ENCODE results near the gene CNTN4.

The CNTN4 gene

DNA sequence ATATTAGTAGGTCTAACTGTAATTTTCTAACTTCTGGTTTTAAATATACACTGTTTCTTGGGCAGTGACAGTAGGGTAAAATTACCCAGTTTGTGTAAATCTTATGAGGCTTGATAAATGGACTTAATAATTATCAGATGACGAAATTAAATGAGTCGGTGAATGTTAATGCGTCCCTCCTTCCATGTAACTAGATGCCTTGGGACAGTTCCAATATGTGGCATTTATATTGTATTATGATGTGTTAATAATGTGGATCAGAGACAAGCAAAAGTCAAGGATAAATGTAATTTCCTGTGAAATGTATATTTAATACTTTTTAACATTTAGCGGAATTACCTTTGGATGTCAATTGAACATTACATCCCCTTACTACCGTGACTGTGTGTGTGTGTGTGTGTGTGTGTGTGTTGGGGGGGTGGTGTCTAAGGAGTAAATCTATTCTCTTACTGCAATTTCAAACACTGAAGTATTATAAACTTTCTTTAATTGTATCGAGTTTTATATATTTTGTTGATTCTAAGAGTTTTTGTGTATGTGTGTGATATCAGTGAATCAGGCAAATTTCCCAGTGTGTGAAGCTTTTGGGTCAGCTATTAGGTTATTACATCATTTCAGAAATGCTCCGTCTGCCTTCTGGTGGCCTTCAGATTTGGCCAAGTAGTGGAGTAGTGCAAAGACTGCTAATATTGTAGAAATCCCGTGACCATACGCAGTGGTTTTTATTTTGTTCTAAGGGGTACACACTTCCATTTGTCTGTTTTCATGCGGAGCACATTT, 50.1 kb downstream of the CNTN4 start:
- Histone ChIP-seq H3K9ac (ENCODE audit: low read depth in 1 of 2, low read length in 2 of 2) (no peak overlapping the region), H3K27me3 (ENCODE audit: control insufficient read depth in 1 of 2, insufficient read depth in 2 of 2, low read length in 2 of 2) (no peaks in the 10 kb centered on the region), H3K27ac (ENCODE audit: low read depth, low read length) (no peak overlapping the region), H3K36me3 (ENCODE audit: control insufficient read depth in 1 of 2, insufficient read depth in 2 of 2, low read length in 2 of 2) (no peaks in the 10 kb centered on the region), H3K9me3 (ENCODE audit: control insufficient read depth in 1 of 2, low read length in 2 of 2) (no peaks in the 10 kb centered on the region), H3K4me1 (ENCODE audit: control insufficient read depth in 1 of 2, insufficient read depth in 2 of 2, low read length in 2 of 2) (no peaks in the 10 kb centered on the region), H3K4me3 (ENCODE audit: low read depth in 1 of 2, low read length in 2 of 2) (no peak overlapping the region)

DNA sequence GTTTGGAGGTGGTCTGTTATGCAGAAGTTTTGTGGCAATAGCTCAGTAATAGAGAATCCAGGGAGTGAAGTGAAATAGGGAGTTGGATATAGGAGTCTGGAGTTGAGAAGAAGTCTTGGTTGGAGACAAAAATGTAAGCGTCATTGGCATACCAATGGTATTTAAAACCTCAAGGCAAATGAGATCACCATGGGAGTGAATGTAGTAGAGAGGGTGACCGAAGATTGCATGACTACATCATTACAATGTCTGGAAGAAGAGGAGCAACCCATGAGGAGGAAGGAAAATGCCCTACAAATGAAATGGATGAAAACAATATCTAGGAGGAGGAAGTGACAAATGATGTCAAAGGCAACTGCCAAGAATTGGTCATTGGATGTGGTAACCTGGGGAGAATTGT, 54.4 kb downstream of the CNTN4 start:
- Histone ChIP-seq H3K27me3 (ENCODE audit: control insufficient read depth in 1 of 2, insufficient read depth in 2 of 2, low read length in 2 of 2) (no peaks in the 10 kb centered on the region), H3K4me1 (ENCODE audit: control insufficient read depth in 1 of 2, insufficient read depth in 2 of 2, low read length in 2 of 2) (no peaks in the 10 kb centered on the region), H3K4me3 (ENCODE audit: low read depth in 1 of 2, low read length in 2 of 2) (no peak overlapping the region), H3K9me3 (ENCODE audit: control insufficient read depth in 1 of 2, low read length in 2 of 2) (no peaks in the 10 kb centered on the region), H3K36me3 (ENCODE audit: control insufficient read depth in 1 of 2, insufficient read depth in 2 of 2, low read length in 2 of 2) (no peaks in the 10 kb centered on the region), H3K27ac (ENCODE audit: low read depth, low read length) (no peak overlapping the region), H3K9ac (ENCODE audit: low read depth in 1 of 2, low read length in 2 of 2) (no peak overlapping the region)

DNA sequence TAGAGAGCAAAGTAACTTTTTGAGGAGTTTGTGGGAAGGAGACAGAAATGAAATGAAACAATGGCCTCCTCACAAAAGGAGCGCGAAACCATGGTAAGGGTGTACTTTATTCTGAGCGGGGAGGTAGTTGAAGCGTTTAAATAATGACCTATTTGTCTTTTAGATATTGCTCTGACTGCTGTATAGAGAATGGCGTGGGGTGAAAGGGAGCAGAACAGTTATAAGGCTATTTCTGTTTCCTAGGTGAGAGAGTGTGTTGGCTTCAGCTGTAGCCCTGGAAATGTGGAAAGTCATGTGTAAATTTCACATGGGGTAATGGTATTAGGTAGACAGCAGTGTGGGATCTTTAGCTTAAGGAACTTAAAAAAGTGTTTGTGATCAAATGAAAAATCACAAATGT, 54.9 kb downstream of the CNTN4 start:
- Histone ChIP-seq H3K36me3 (ENCODE audit: control insufficient read depth in 1 of 2, insufficient read depth in 2 of 2, low read length in 2 of 2) (no peaks in the 10 kb centered on the region), H3K27me3 (ENCODE audit: control insufficient read depth in 1 of 2, insufficient read depth in 2 of 2, low read length in 2 of 2) (no peaks in the 10 kb centered on the region), H3K4me3 (ENCODE audit: low read depth in 1 of 2, low read length in 2 of 2) (no peak overlapping the region), H3K4me1 (ENCODE audit: control insufficient read depth in 1 of 2, insufficient read depth in 2 of 2, low read length in 2 of 2) (no peaks in the 10 kb centered on the region), H3K27ac (ENCODE audit: low read depth, low read length) (no peak overlapping the region), H3K9ac (ENCODE audit: low read depth in 1 of 2, low read length in 2 of 2) (no peak overlapping the region), H3K9me3 (ENCODE audit: control insufficient read depth in 1 of 2, low read length in 2 of 2) (no peaks in the 10 kb centered on the region)

DNA sequence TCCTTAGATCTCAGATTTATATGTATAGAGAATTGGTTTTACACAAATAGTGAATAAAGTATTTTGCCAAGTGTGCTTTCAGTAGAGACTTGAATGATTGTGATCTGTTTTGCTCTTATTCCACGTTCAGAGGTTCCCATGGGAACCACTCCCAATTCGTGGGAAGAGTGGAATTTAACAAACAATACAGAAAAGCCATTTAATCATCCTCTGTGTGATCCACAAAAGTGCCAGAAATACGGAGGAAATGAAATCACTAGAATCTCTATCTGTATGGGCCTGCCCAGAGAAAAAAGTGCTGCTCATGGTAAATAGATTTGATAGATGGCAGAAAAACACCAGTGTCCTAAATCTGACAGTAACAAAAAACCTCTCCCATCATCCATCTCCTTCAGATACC, 56.0 kb downstream of the CNTN4 start:
- Histone ChIP-seq H3K9ac (ENCODE audit: low read depth in 1 of 2, low read length in 2 of 2) (no peak overlapping the region), H3K9me3 (ENCODE audit: control insufficient read depth in 1 of 2, low read length in 2 of 2) (no peaks in the 10 kb centered on the region), H3K4me1 (ENCODE audit: control insufficient read depth in 1 of 2, insufficient read depth in 2 of 2, low read length in 2 of 2) (no peaks in the 10 kb centered on the region), H3K27me3 (ENCODE audit: control insufficient read depth in 1 of 2, insufficient read depth in 2 of 2, low read length in 2 of 2) (no peaks in the 10 kb centered on the region), H3K27ac (ENCODE audit: low read depth, low read length) (no peak overlapping the region), H3K36me3 (ENCODE audit: control insufficient read depth in 1 of 2, insufficient read depth in 2 of 2, low read length in 2 of 2) (no peaks in the 10 kb centered on the region), H3K4me3 (ENCODE audit: low read depth in 1 of 2, low read length in 2 of 2) (no peak overlapping the region)

DNA sequence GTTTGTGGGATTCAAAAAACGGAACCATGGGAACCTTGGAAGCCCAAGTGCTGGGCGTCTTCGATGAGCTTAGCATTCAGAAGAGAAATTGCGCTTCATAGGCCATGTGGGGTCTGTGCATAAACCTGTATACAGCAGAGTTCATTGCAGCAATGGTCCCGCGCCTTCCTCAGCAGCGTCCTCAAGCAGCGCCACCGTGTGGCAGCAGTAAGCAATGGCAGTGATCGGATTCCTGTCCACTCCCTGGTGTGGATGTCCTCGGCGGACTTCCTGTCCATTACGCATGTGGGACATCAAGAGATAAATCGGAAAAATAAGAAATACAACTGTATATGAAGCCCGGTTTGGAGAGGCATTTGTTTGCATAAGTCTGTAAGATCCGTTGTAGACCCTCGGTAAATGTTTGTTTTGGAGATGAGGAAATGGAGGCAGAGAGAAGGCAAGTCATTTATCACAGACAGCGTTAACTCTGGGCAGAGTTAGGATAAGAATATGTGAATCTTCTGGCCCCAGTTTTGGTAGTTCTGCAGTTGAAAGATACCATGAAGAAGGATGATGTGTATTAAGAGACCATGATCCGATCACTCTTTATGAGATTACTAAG, 57.7 kb downstream of the CNTN4 start:
- Histone ChIP-seq H3K4me1 (ENCODE audit: control insufficient read depth in 1 of 2, insufficient read depth in 2 of 2, low read length in 2 of 2) (no peaks in the 10 kb centered on the region), H3K4me3 (ENCODE audit: low read depth in 1 of 2, low read length in 2 of 2) (no peak overlapping the region), H3K27ac (ENCODE audit: low read depth, low read length) (no peak overlapping the region), H3K36me3 (ENCODE audit: control insufficient read depth in 1 of 2, insufficient read depth in 2 of 2, low read length in 2 of 2) (no peaks in the 10 kb centered on the region), H3K27me3 (ENCODE audit: control insufficient read depth in 1 of 2, insufficient read depth in 2 of 2, low read length in 2 of 2) (no peaks in the 10 kb centered on the region), H3K9me3 (ENCODE audit: control insufficient read depth in 1 of 2, low read length in 2 of 2) (no peaks in the 10 kb centered on the region), H3K9ac (ENCODE audit: low read depth in 1 of 2, low read length in 2 of 2) (no peak overlapping the region)

DNA sequence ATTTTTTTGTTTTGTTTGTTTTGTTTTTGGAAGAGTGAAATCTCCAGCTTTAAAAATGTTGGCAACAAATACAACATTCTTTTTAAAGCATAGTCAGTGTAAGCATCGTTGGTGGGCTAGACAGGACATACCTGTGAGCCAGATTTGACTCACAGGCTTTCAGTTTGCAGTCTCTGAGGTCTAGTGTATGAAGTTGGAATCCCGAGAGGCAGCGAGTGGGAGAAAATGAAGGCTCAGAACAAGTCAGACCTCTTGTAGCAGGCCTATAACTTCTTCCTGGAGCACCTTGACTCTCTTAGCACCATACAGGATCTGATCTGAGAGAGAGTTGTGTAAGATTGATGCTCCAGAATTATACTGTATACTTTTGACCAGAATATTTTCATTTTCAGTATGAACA, 60.2 kb downstream of the CNTN4 start:
- no peaks in the 10 kb centered on the region for H3K9me3 ChIP-seq (ENCODE audit: control insufficient read depth in 1 of 2, low read length in 2 of 2)
- H3K4me3 ChIP-seq (ENCODE audit: low read depth in 1 of 2, low read length in 2 of 2) = no peak overlapping the region
- H3K27ac ChIP-seq (ENCODE audit: low read depth, low read length) = no peak overlapping the region
- no peaks in the 10 kb centered on the region for H3K36me3 ChIP-seq (ENCODE audit: control insufficient read depth in 1 of 2, insufficient read depth in 2 of 2, low read length in 2 of 2)
- H3K4me1 ChIP-seq (ENCODE audit: control insufficient read depth in 1 of 2, insufficient read depth in 2 of 2, low read length in 2 of 2) = no peaks in the 10 kb centered on the region
- H3K27me3 ChIP-seq (ENCODE audit: control insufficient read depth in 1 of 2, insufficient read depth in 2 of 2, low read length in 2 of 2) = no peaks in the 10 kb centered on the region
- no peak overlapping the region for H3K9ac ChIP-seq (ENCODE audit: low read depth in 1 of 2, low read length in 2 of 2)

DNA sequence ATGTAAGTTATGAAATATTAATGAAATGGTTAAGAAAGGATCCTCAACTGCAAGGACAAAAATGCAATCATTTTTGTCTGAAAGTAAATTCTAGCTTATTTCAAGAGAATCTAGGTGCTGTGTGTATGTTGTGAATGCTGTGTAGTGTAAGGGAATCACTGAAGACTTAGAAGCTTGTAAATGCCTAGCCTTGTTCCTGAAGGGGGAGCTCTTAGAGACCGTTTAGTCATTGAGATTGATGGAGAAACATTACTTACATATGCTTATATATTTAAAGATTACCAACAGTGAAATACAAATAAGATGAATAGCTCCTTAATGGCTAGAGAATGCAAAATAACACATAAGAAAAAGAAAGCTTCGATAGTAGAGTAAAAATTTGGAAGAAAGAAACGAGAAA, 67.9 kb downstream of the CNTN4 start:
- Histone ChIP-seq H3K9me3 (ENCODE audit: control insufficient read depth in 1 of 2, low read length in 2 of 2) (no peaks in the 10 kb centered on the region), H3K9ac (ENCODE audit: low read depth in 1 of 2, low read length in 2 of 2) (no peak overlapping the region), H3K27me3 (ENCODE audit: control insufficient read depth in 1 of 2, insufficient read depth in 2 of 2, low read length in 2 of 2) (no peaks in the 10 kb centered on the region), H3K36me3 (ENCODE audit: control insufficient read depth in 1 of 2, insufficient read depth in 2 of 2, low read length in 2 of 2) (no peaks in the 10 kb centered on the region), H3K4me1 (ENCODE audit: control insufficient read depth in 1 of 2, insufficient read depth in 2 of 2, low read length in 2 of 2) (no peaks in the 10 kb centered on the region), H3K27ac (ENCODE audit: low read depth, low read length) (no peak overlapping the region), H3K4me3 (ENCODE audit: low read depth in 1 of 2, low read length in 2 of 2) (no peak overlapping the region)

DNA sequence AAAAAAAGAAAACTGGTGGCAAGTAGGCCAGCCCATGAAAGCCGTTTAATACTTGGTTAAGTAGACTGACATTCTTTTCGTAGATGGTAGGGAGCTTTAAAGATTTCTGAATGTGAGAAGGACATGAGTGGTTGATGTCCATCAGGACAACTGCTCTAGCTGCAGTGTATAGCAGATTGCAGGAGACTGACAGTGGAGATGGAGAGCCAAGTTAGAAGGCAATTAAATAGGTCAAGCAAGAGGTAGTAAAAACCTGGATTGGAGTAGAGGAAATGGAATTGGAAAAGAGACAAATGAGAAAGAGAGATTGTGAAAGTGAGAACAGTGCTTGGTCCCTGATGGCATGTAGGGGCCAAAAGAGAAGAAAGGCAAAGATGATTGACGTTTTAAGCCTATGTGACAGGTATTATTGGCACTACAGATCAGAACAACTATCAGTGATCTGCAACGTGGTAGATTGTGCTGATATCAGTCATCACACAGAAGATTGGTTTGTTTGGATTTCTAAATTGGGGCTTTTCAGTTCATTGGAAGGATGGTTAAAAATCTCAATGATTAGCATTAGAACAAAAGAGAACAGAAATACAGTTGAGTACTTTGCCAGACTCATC, 74.0 kb downstream of the CNTN4 start:
- H3K36me3 ChIP-seq (ENCODE audit: control insufficient read depth in 1 of 2, insufficient read depth in 2 of 2, low read length in 2 of 2) = no peaks in the 10 kb centered on the region
- H3K9me3 ChIP-seq (ENCODE audit: control insufficient read depth in 1 of 2, low read length in 2 of 2) = peaks cover 4 to 6% of the 10 kb centered on the region in 2 donors
- H3K4me3 ChIP-seq (ENCODE audit: low read depth in 1 of 2, low read length in 2 of 2) = no peak overlapping the region
- H3K27me3 ChIP-seq (ENCODE audit: control insufficient read depth in 1 of 2, insufficient read depth in 2 of 2, low read length in 2 of 2) = no peaks in the 10 kb centered on the region
- no peaks in the 10 kb centered on the region for H3K4me1 ChIP-seq (ENCODE audit: control insufficient read depth in 1 of 2, insufficient read depth in 2 of 2, low read length in 2 of 2)
- H3K27ac ChIP-seq (ENCODE audit: low read depth, low read length) = no peak overlapping the region
- H3K9ac ChIP-seq (ENCODE audit: low read depth in 1 of 2, low read length in 2 of 2) = no peak overlapping the region

DNA sequence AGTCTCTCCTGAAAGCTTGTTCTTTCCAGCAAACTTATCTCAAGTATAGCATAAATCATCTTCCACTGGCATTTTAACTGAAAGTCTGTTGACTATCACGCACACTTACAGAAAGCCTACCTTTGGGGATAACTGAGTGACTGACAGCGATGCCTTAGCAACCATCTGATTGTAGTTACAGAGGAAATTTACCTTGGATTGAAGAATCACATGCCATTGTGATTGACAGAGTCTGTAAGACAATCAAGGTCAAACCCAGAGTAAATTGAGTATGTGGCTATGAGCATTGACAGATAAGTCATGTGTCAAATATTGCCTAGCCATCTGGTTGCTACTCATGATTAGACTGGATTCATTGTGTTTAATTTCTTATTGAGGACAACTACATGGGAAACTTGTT, 82.0 kb downstream of the CNTN4 start:
- no peaks in the 10 kb centered on the region for H3K9me3 ChIP-seq (ENCODE audit: control insufficient read depth in 1 of 2, low read length in 2 of 2)
- no peaks in the 10 kb centered on the region for H3K27me3 ChIP-seq (ENCODE audit: control insufficient read depth in 1 of 2, insufficient read depth in 2 of 2, low read length in 2 of 2)
- no peak overlapping the region for H3K27ac ChIP-seq (ENCODE audit: low read depth, low read length)
- no peak overlapping the region for H3K9ac ChIP-seq (ENCODE audit: low read depth in 1 of 2, low read length in 2 of 2)
- no peaks in the 10 kb centered on the region for H3K4me1 ChIP-seq (ENCODE audit: control insufficient read depth in 1 of 2, insufficient read depth in 2 of 2, low read length in 2 of 2)
- H3K4me3 ChIP-seq (ENCODE audit: low read depth in 1 of 2, low read length in 2 of 2) = no peak overlapping the region
- H3K36me3 ChIP-seq (ENCODE audit: control insufficient read depth in 1 of 2, insufficient read depth in 2 of 2, low read length in 2 of 2) = no peaks in the 10 kb centered on the region

DNA sequence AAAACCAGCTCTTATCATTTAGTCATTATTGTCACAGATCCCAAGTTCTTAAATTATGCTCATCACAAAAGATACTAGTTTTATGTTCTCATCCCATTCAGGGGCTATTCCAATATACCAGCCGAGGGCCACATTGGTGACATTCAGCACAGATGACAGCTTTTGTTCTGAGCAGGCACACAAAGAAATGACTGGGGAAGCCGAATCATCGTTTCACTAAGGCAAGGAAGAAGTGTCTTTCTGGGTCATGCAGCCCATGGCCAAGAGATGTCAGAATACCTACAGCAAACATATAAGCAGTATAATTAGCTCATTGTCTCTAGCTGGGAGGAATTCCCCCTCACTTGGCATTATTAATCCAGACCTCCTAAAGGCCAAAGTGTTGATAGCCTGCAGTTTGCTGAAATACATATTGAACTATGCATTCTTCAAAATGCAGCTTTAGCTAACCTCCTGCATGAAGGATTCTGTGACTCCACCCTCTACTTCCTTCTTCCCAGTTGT, 100.2 kb downstream of the CNTN4 start:
- Histone ChIP-seq H3K36me3 (ENCODE audit: control insufficient read depth in 1 of 2, insufficient read depth in 2 of 2, low read length in 2 of 2) (no peaks in the 10 kb centered on the region), H3K9me3 (ENCODE audit: control insufficient read depth in 1 of 2, low read length in 2 of 2) (no peaks in the 10 kb centered on the region), H3K4me3 (ENCODE audit: low read depth in 1 of 2, low read length in 2 of 2) (no peak overlapping the region), H3K27me3 (ENCODE audit: control insufficient read depth in 1 of 2, insufficient read depth in 2 of 2, low read length in 2 of 2) (no peaks in the 10 kb centered on the region), H3K9ac (ENCODE audit: low read depth in 1 of 2, low read length in 2 of 2) (no peak overlapping the region), H3K27ac (ENCODE audit: low read depth, low read length) (no peak overlapping the region), H3K4me1 (ENCODE audit: control insufficient read depth in 1 of 2, insufficient read depth in 2 of 2, low read length in 2 of 2) (no peaks in the 10 kb centered on the region)
